ENCODE results near the gene PRSS16. TPM values are rescaled to one million over a fixed set of nuclear protein-coding genes. Genes with fewer than 3 reads are reported as not detected.

The PRSS16 gene
- total and polyA plus RNA-seq, 9 of the 15 experiments (the other 6 are each of a cell fraction or from before 2014, with no cell fraction given), result 4.5 to 21.3 (median 12.1) TPM

GRCh38 chr6:27280064-27280539 is 32.6 kb downstream of the PRSS16 start (continued):
- peak; percentile 61 to 74 for TF ChIP-seq AFF1 (IDR thresholded peaks at IDR 0.05; ENCODE audit: low read depth in 1 of 2, partially characterized antibody in 2 of 2)
- 0 out of 2 replicates have a peak, but pooled peaks have one; percentile 16 for TF ChIP-seq CBX1 (IDR thresholded peaks at IDR 0.05; ENCODE audit: low read depth)
- TF ChIP-seq POLR3G (IDR thresholded peaks at IDR 0.05; ENCODE audit: extremely low read depth, insufficient read length, insufficient replicate concordance), result peak; percentile 43
- TF ChIP-seq GTF3C2 (IDR thresholded peaks at IDR 0.05; ENCODE audit: borderline replicate concordance, extremely low read depth, insufficient read length), result peak; percentile 97
- no peak for TF ChIP-seq NR3C1 (CRISPR knock-in tag; IDR thresholded peaks at IDR 0.05)
- peak; percentile 88 for TF ChIP-seq ILF3 (IDR thresholded peaks at IDR 0.05; ENCODE audit: borderline replicate concordance)
- TF ChIP-seq MXI1 (IDR thresholded peaks at IDR 0.05; ENCODE audit: low read depth, low read length), result peak; percentile 55; the same call in 1 of the 2 replicates
- TF ChIP-seq IRF2 (CRISPR knock-in tag; IDR thresholded peaks at IDR 0.05), result no peak
- TF ChIP-seq CSDE1 (IDR thresholded peaks at IDR 0.05), result peak in 1 of 2 experiments; percentile 81; a peak in 2 of 4 replicates
- peak; percentile 42; the same call in 1 of the 2 replicates for TF ChIP-seq MEF2A (IDR thresholded peaks at IDR 0.05; ENCODE audit: control insufficient read depth, low read depth, low read length)
- peak; percentile 21; the same call in 1 of the 2 replicates for TF ChIP-seq MTA3 (IDR thresholded peaks at IDR 0.05; ENCODE audit: borderline replicate concordance)
- TF ChIP-seq ZNF512 (tag; IDR thresholded peaks at IDR 0.05), result no peak
- TF ChIP-seq FOXJ3 (CRISPR knock-in tag; IDR thresholded peaks at IDR 0.05), result no peak
- TF ChIP-seq ZNF165 (CRISPR knock-in tag; IDR thresholded peaks at IDR 0.05; ENCODE audit: borderline replicate concordance), result no peak
- TF ChIP-seq MNT (conservative IDR thresholded peaks at IDR 0.05), result peak; percentile 39 to 54; a peak in 3 of 4 replicates
- TF ChIP-seq DNMT1 (IDR thresholded peaks at IDR 0.05), result no peak
- TF ChIP-seq CBX3 (IDR thresholded peaks at IDR 0.05; ENCODE audit: borderline replicate concordance in 1 of 2, low read length in 2 of 2), result 0 out of 3 replicates have a peak, but pooled peaks of 1 of the 2 experiments have one; percentile 67
- no peak for TF ChIP-seq XRCC3 (IDR thresholded peaks at IDR 0.05)

Data from K562 (cell line).